MM.1S (cell line): Measurements from ENCODE around the gene AAR2.

Source experiments
- CTCF ChIP-seq: fragments of 300-600 bp; sonication (generic); IDR thresholded peaks from 2 replicates; pipeline ENCODE4 v1.5.1; 2016; ENCODE audit warnings: antibody characterized with exemption, low read length, mixed read lengths
- EZH2 ChIP-seq: fragments of 300-600 bp; sonication (generic); optimal IDR thresholded peaks from 2 replicates; pipeline ENCODE3; 2017; ENCODE audit warnings: low read depth, mild to moderate bottlenecking, antibody characterized with exemption, low read length, mixed read lengths

GRCh38 chr20:36246401-36246800, 10.1 kb downstream of the AAR2 start:
- TF ChIP-seq CTCF: no peak
- no peak for TF ChIP-seq EZH2
